ENCODE data around the gene CSNK1D. TPM values are rescaled to one million over a fixed set of nuclear protein-coding genes. Genes with fewer than 3 reads are reported as not detected.

CSNK1D gene
- total RNA-seq, 1 donor from 2014 or later = 227 TPM

- H3K36me3 Mint-ChIP-seq (ENCODE audit: insufficient read depth) = no peaks in the 10 kb centered on the region
- peak overlapping the region; percentile 41 for H3K27ac Mint-ChIP-seq
- peaks cover 8% of the 10 kb centered on the region for H3K4me1 Mint-ChIP-seq (ENCODE audit: low read depth)
- peaks cover 7% of the 10 kb centered on the region for H3K27me3 Mint-ChIP-seq
- H3K9me3 Mint-ChIP-seq (ENCODE audit: low read depth) = no peaks in the 10 kb centered on the region
- TF ChIP-seq CTCF (IDR thresholded peaks at IDR 0.05; ENCODE audit: unreplicated experiment) = no peak
- peak; percentile 27 for DNase-seq (ENCODE audit: low spot score, unreplicated experiment)
- H3K4me3 Mint-ChIP-seq (ENCODE audit: low read depth) = no peak overlapping the region
These were observed 41.8 kb downstream of the CSNK1D start for GRCh38 chr17:82231562-82232321.

- H3K36me3 Mint-ChIP-seq (ENCODE audit: insufficient read depth) = no peaks in the 10 kb centered on the region
- no peak overlapping the region for H3K27ac Mint-ChIP-seq
- no peaks in the 10 kb centered on the region for H3K9me3 Mint-ChIP-seq (ENCODE audit: low read depth)
- no peak for DNase-seq (ENCODE audit: low spot score, unreplicated experiment)
- no peak for TF ChIP-seq CTCF (IDR thresholded peaks at IDR 0.05; ENCODE audit: unreplicated experiment)
- H3K27me3 Mint-ChIP-seq = peaks cover 7% of the 10 kb centered on the region
- H3K4me1 Mint-ChIP-seq (ENCODE audit: low read depth) = peaks cover 8% of the 10 kb centered on the region
- no peak overlapping the region for H3K4me3 Mint-ChIP-seq (ENCODE audit: low read depth)
These were observed 42.3 kb downstream of the CSNK1D start for GRCh38 chr17:82231312-82231561.

GRCh38 chr17:82230609-82231311 is 42.7 kb downstream of the CSNK1D start:
- H3K27me3 Mint-ChIP-seq = peaks cover 7% of the 10 kb centered on the region
- no peaks in the 10 kb centered on the region for H3K9me3 Mint-ChIP-seq (ENCODE audit: low read depth)
- H3K4me1 Mint-ChIP-seq (ENCODE audit: low read depth) = peaks cover 8% of the 10 kb centered on the region
- no peak overlapping the region for H3K4me3 Mint-ChIP-seq (ENCODE audit: low read depth)
- no peak overlapping the region for H3K27ac Mint-ChIP-seq
- DNase-seq (ENCODE audit: low spot score, unreplicated experiment) = peak; percentile 53
- TF ChIP-seq CTCF (IDR thresholded peaks at IDR 0.05; ENCODE audit: unreplicated experiment) = peak; percentile 51
- no peaks in the 10 kb centered on the region for H3K36me3 Mint-ChIP-seq (ENCODE audit: insufficient read depth)

GRCh38 chr17:82229698-82230608 is 43.5 kb downstream of the CSNK1D start:
- Mint-ChIP-seq H3K27me3 (peaks cover 7% of the 10 kb centered on the region), H3K4me3 (ENCODE audit: low read depth) (peak overlapping the region; percentile 45), H3K36me3 (ENCODE audit: insufficient read depth) (no peaks in the 10 kb centered on the region), H3K27ac (no peak overlapping the region), H3K4me1 (ENCODE audit: low read depth) (peaks cover 7% of the 10 kb centered on the region), H3K9me3 (ENCODE audit: low read depth) (no peaks in the 10 kb centered on the region)
- no peak for DNase-seq (ENCODE audit: low spot score, unreplicated experiment)
- TF ChIP-seq CTCF (IDR thresholded peaks at IDR 0.05; ENCODE audit: unreplicated experiment) = no peak
